AG08396 (cell line): Measurements from ENCODE around the gene HACE1.
"Not testable (repeated sequence)": the region's sequence is repeated elsewhere in the genome, so short reads cannot be mapped to it uniquely, and the experiment has no call there.

Experiments
- DNase-seq: peaks from one replicate; pipeline ENCODE4 v3.0.0; 2012; ENCODE audit warnings: low spot score, mixed read lengths

Gene HACE1

DNA sequence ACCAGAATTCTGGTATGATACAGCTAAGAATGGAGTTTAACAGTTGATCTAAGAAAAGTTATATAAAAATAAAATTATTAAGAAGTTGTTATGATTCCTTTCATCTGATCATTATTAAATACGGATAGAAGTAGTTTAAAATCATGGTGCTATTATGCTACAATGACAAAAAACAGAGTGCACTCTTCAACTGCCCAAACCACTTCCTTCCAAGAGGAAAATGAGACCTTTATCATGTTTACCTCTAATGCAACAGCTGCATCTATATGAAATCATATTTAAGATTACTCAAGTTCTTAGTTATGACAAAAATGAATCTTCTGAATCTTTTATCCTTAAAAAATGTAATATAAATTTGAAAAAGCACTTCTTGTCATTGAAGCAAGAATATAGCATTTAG is 31.2 kb downstream of the HACE1 start:
- DNase-seq = no peak

GRCh38 chr6:104820820-104821219 is 38.9 kb downstream of the HACE1 start:
- not testable (repeated sequence) for DNase-seq

DNA sequence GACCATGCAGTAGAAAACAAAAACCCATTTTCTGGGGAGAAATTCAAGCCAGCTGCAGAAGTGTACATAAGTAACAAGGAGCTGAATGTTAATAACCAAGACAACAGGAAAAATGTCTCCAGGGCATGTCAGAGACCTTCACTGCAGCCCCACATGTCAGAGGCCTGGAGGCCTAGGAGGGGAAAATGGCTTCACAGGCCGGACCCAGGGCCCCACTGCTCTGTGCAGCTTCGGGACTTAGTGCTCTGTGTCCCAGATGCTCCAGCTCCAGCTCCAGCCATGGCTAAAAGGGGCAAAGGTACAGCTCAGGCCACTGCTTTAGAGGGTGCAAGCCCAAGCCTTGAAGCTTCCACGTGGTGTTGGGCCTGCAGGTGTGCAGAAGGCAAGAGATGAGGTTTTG is 43.6 kb downstream of the HACE1 start:
- DNase-seq = no peak

DNA sequence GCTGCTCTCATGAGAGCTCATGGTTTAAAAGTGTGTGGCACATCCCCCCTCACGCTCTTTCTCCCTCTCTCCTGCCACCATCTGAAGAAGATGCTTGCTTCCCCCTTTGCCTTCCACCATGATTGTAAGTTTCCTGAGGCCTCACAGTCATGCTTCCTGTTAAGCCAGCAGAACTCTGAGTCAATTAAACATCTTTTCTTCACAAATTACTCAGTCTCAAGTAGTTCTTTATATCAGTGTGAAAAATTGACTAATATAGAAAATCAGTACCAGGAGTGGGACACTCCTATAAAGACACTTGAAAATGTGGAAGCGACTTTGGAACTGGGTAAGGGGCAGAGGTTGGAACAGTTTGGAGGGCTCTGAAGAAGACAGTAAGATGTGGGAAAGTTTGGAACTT is 45.0 kb downstream of the HACE1 start:
- no peak for DNase-seq

- DNase-seq = no peak
Measured at GRCh38 chr6:104813552-104813951, 46.2 kb downstream of the HACE1 start.

DNA sequence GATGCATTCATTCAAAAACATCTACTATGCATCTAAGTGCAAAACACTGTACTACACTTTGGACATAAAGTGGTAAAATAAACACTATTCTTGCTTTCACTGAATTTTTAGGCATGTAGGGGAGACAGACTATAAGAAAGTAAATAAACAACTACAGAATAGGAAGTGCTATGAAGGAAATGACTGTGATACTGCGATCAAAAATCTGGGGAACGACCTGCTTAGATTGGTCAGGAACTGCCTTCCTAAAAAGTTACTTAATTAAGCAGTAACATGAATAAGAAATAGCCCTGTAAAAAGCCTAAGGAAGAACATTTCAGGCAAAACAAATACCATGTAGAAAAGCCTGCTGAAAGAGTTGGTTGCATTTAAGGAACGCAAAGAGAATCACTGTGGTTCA is 50.6 kb downstream of the HACE1 start:
- DNase-seq = no peak

DNA sequence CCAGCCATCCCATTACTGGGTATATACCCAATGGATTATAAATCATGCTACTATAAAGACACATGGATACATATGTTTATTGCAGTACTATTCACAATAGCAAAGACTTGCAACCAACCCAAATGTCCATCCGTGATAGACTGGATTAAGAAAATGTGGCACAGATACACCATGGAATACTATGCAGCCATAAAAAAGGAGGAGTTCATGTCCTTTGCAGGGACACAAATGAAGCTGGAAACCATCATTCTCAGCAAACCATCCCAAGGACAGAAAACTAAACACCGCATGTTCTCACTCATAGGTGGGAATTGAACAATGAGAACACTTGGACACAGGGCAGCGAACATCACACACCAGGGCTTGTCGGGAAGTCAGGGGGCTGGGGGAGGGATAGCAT is 54.4 kb downstream of the HACE1 start:
- not testable (repeated sequence) for DNase-seq

DNA sequence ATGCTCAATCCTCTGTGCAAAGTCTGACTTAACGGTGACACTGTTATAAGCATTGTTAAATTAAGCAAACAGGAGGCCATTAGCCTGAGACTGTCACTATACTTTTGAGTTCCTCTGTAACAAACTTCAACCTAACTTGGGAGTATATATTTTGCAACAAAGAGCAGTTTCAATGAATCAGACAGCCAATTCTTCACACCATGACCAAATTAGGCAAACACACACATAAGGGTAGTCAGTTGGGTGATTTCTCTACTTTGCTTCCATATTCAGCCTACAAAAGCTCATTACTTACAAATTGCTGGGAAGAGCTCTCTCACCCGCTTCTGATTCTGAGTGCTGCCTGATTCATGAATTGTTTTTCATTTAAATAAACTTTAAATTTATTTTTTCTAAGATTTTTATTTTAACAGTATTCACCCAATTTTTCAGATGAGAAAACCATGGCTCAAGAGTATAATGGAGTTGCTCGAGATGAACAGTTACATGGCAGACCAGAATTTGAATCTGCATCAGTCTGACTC is 60.5 kb downstream of the HACE1 start:
- no peak for DNase-seq

- no peak for DNase-seq
Measured at GRCh38 chr6:104796031-104796785, 63.5 kb downstream of the HACE1 start.

- no peak for DNase-seq
Measured at GRCh38 chr6:104795363-104795762, 64.4 kb downstream of the HACE1 start.

GRCh38 chr6:104789770-104790190 is 69.9 kb downstream of the HACE1 start:
- DNase-seq = peak; percentile 10

GRCh38 chr6:104788400-104788799 is 71.3 kb downstream of the HACE1 start:
- DNase-seq = no peak

- DNase-seq = no peak
Measured at GRCh38 chr6:104787305-104787704, 72.4 kb downstream of the HACE1 start.

DNA sequence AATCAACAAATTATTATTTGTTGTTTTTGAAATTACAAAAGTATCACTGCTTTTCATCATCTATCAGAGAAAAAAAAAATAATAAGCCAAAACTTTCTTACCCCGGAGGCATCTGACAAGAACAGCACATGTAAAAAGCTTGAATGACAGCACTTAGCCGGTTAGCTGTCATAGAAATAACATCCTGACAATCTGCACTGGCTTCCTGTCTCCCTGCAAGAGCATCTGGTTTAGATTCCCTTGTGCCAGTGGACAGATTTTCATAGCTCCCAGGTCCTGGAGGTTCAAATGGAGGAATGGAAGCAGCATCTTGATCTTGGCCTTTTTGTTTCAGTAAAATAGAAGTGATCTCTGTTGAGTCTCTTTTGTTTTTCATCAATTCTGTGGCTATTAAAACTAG is 74.8 kb downstream of the HACE1 start:
- no peak for DNase-seq

DNA sequence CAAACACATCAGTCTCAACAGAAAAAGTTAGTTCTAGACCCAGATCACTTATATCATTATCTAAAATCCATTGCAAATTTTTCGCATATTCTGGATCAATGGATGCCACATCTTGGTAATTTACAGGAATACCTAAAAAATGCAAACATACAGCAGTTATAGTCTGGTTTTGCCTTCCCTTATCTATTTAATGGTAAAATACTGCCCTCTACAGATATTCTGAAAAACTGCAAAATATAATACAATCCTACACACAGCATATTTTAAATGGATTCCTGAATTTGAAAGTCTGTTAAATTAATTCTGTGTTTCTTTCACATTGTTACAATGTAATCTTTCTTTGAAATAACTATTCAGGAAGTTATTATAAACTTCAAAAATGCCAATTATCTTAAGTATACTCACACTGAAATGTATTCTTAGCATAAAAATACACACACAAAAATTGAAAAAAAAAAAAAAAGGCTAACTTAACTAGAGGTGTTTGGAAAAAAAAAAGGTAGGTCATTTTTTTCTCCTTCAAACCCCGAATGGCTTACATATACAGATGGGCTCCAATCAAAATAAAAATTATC is 88.4 kb downstream of the HACE1 start:
- peak; percentile 13 for DNase-seq

DNA sequence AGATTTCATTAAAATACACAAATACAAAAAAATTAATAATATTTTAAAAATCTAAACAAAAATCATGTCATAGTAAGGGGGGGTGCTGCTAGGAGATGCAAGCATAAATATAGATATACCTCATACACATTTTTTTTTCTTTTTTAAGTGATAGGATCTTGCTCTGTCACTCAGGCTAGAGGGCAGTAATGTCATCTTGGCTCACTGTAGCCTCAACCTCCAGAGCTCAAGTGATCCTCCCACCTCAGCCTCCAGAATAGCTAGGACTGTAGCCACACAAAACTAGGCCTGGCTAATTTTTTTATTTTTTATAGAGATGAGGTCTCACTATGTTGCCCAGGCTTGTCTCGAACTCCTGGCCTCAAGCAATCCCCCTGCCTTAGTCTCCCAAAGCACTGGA is 90.8 kb downstream of the HACE1 start:
- DNase-seq = no peak

GRCh38 chr6:104766595-104766994 is 93.1 kb downstream of the HACE1 start:
- DNase-seq = no peak

DNA sequence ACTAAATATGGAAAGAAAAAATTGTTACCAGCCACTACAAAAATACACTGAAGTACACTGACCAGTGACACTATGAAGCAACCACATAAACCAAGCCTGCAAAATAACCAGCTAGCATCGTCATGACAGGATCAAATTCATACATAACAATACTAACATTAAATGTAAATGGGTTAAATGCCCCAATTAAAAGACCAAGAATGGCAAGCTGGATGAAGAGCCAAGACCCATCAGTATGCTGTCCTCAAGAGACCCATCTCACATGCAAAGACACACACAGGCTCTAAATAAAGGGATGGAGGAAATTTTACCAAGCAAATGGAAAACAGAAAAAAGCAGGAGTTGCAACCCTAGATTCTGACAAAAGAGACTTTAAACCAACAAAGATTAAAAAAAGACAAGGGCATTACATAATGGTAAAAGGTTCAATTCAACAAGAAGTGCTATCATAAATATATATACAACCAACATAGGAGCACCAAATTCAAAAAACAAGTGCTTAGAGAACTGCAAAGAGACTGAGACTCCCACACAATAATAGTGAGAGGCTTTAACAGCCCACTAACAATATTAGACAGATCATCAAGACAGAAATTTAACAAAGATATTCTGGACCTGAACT is 104.8 kb downstream of the HACE1 start:
- no peak for DNase-seq

- no peak for DNase-seq
Measured at GRCh38 chr6:104753251-104753650, 106.5 kb downstream of the HACE1 start.

GRCh38 chr6:104750449-104750848 is 109.3 kb downstream of the HACE1 start:
- no peak for DNase-seq

GRCh38 chr6:104739124-104739523 is 120.6 kb downstream of the HACE1 start:
- DNase-seq = not testable (repeated sequence)

- not testable (repeated sequence) for DNase-seq
Measured at GRCh38 chr6:104737567-104737966, 122.2 kb downstream of the HACE1 start.

DNA sequence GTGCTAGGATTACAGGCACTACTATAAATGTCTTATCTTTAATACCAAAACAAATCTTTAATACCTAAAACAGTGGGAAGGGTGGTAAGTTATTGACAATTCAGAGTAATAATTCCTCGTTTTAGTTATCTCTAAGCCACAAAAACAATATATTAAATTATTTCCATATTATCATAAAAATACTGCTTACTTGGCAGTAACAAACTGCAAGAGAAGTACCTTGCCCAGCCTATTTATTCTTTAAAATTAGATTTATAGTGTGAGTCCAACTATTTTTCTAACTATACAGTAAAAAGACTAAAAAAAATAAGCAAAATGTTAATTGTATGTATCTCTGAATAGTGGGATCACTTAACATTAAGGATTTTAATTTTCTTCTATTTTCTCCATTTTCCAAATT is 123.2 kb downstream of the HACE1 start:
- no peak for DNase-seq
